Neural cell (in vitro differentiated cells): ENCODE measurements around the gene ABHD17C. TPM values are rescaled to one million over a fixed set of nuclear protein-coding genes. Genes with fewer than 3 reads are reported as not detected.

ENCODE experiments used
- H2AFZ ChIP-seq: fragments of 200-600, 300-800 bp; sonication (generic), shearing (Covaris generic); 2 replicates; pipeline ENCODE4 v1.6.0; 2014; ENCODE audit warnings: low read depth, mild to moderate bottlenecking, antibody characterized with exemption, low read length, moderate library complexity
- H3F3A ChIP-seq: fragments of 200-600 bp; shearing (Covaris generic); 2 replicates; pipeline ENCODE4 v1.6.1; 2016; ENCODE audit warnings: mild to moderate bottlenecking, moderate library complexity, mixed read lengths, antibody characterized with exemption, low read length; ENCODE audit not compliant: insufficient read depth, poor library complexity, severe bottlenecking
- H3K27ac ChIP-seq: fragments of 200-600, 300-800 bp; sonication (generic), shearing (Covaris generic); 2 replicates; pipeline ENCODE4 v1.5.1; 2014; ENCODE audit warnings: mild to moderate bottlenecking, low read length, moderate library complexity
- H3K27me3 ChIP-seq: fragments of 300-800, 200-600 bp; sonication (generic), shearing (Covaris generic); 2 replicates; pipeline ENCODE4 v1.6.0; 2014; ENCODE audit warnings: mild to moderate bottlenecking, low read depth, low read length, moderate library complexity; ENCODE audit not compliant: insufficient read depth
- H3K36me3 ChIP-seq: fragments of 300-800, 200-600 bp; sonication (generic), shearing (Covaris generic); 2 replicates; pipeline ENCODE4 v1.5.1; 2014; ENCODE audit warnings: mild to moderate bottlenecking, antibody characterized with exemption, low read length, moderate library complexity; ENCODE audit not compliant: insufficient read depth
- H3K4me2 ChIP-seq: fragments of 300-800, 200-600 bp; sonication (generic), shearing (Covaris generic); 2 replicates; pipeline ENCODE4 v1.6.0; 2014; ENCODE audit warnings: mild to moderate bottlenecking, low read length
- H3K4me3 ChIP-seq: fragments of 300-800, 200-600 bp; sonication (generic), shearing (Covaris generic); 2 replicates; pipeline ENCODE4 v1.5.1; 2014; ENCODE audit warnings: mild to moderate bottlenecking, low read length, moderate library complexity
- H3K79me2 ChIP-seq: fragments of 200-600 bp; shearing (Covaris generic); replicated peaks from 2 replicates; pipeline ENCODE4 v1.6.0; 2014; ENCODE audit warnings: mild to moderate bottlenecking, low read length, moderate library complexity; ENCODE audit not compliant: insufficient read depth
- H3K9ac ChIP-seq: fragments of 300-800, 200-600 bp; sonication (generic), shearing (Covaris generic); 2 replicates; pipeline ENCODE4 v1.6.1; 2016; ENCODE audit warnings: mild to moderate bottlenecking, low read length, mixed read lengths
- H3K9me2 ChIP-seq: fragments of 200-600 bp; shearing (Covaris generic); 2 replicates; pipeline ENCODE4 v1.6.1; 2016; ENCODE audit warnings: mild to moderate bottlenecking, low read length, mixed read lengths; ENCODE audit not compliant: insufficient read depth
- H3K9me3 ChIP-seq: fragments of 200-600, 300-800 bp; sonication (generic), shearing (Covaris generic); 2 replicates; pipeline ENCODE4 v1.6.1; 2016; ENCODE audit warnings: mild to moderate bottlenecking, mixed run types, low read length, moderate library complexity, mixed read lengths
- H4K20me1 ChIP-seq: fragments of 200-600 bp; shearing (Covaris generic); 2 replicates; pipeline ENCODE4 v1.6.1; 2016; ENCODE audit warnings: mild to moderate bottlenecking, mixed run types; ENCODE audit not compliant: insufficient read depth
- EP300 ChIP-seq: fragments of 450-650 bp; conservative IDR thresholded peaks from 2 replicates; pipeline ENCODE4 v1.6.1; 2014; ENCODE audit warnings: antibody characterized with exemption, mild to moderate bottlenecking, moderate library complexity; ENCODE audit not compliant: poor library complexity, severe bottlenecking
- EZH2 ChIP-seq: fragments of 200-600, 300-800 bp; shearing (Covaris generic), sonication (generic); IDR thresholded peaks from 2 replicates; pipeline ENCODE4 v1.6.1; 2014; ENCODE audit warnings: antibody characterized with exemption, low read length, borderline replicate concordance, mild to moderate bottlenecking; ENCODE audit not compliant: insufficient read depth, poor library complexity, severe bottlenecking
- MXI1 ChIP-seq: fragments of 450-650 bp; conservative IDR thresholded peaks from 2 replicates; pipeline ENCODE4 v1.6.1; 2014; ENCODE audit warnings: antibody characterized with exemption, mild to moderate bottlenecking; ENCODE audit not compliant: poor library complexity, severe bottlenecking
- POLR2AphosphoS5 ChIP-seq: IDR thresholded peaks from 2 replicates; pipeline ENCODE4 v1.6.1; 2012
- RAD21 ChIP-seq: fragments of 450-650 bp; conservative IDR thresholded peaks from 2 replicates; pipeline ENCODE4 v1.6.1; 2014; ENCODE audit warnings: antibody characterized with exemption, mild to moderate bottlenecking, moderate library complexity
- SMC3 ChIP-seq: fragments of 450-650 bp; conservative IDR thresholded peaks from 2 replicates; pipeline ENCODE4 v1.6.1; 2014; ENCODE audit warnings: antibody characterized with exemption, mild to moderate bottlenecking, moderate library complexity; ENCODE audit not compliant: poor library complexity
- TAF1 ChIP-seq: IDR thresholded peaks from 2 replicates; pipeline ENCODE4 v1.6.1; 2012; ENCODE audit warnings: low read depth
- polyA plus RNA-seq: library from polyadenylated mRNA; depleted of rRNA; stranded (reverse); fragments of >200 nt; gene quantifications from 2 replicates; pipeline ENCODE4 v1.2.3, GENCODE V29; 2014
- TF ChIP-seq, protein P1 (sequence below): IDR thresholded peaks from 2 replicates; pipeline ENCODE4 v1.6.1; 2012; ENCODE audit warnings: borderline replicate concordance
- TF ChIP-seq, protein P2 (sequence below): fragments of 450-650 bp; IDR thresholded peaks from 2 replicates; pipeline ENCODE4 v1.5.1; 2014; ENCODE audit warnings: antibody characterized with exemption, mild to moderate bottlenecking, moderate library complexity; ENCODE audit not compliant: poor library complexity, severe bottlenecking

The ABHD17C gene
- polyA plus RNA-seq, 1 donor from 2014 or later: 18.3 TPM

DNA sequence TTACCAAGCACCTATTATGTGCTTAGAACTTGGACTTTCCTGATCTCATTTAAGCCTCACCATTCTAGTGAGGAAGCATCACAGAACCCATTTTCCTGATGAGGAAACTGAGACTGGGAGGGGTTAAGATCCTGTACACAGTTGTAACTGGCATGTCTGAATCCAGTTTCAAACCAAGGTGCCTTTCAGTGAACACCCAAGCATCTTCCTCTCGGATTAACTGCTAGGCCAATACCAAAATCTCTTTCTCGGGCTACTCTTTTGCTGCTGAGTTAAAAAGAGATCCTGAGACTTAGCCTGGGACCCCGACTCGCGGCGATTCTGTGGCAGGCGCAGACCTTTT lies 83.5 kb downstream of the ABHD17C start:
- Histone ChIP-seq H3K27ac (no peak overlapping the region), H3K27me3 (peaks cover 57% of the 10 kb centered on the region), H2AFZ (no peak overlapping the region), H3K36me3 (no peaks in the 10 kb centered on the region), H3K4me3 (peak overlapping the region; percentile 84), H3K4me2 (peak overlapping the region; percentile 44), H3K9me3 (no peaks in the 10 kb centered on the region), H3K9me2 (no peaks in the 10 kb centered on the region), H3K79me2 (no peaks in the 10 kb centered on the region), H3F3A (no peaks in the 10 kb centered on the region), H3K9ac (peak overlapping the region; percentile 5), H4K20me1 (no peaks in the 10 kb centered on the region)
- TF ChIP-seq RAD21: no peak

DNA sequence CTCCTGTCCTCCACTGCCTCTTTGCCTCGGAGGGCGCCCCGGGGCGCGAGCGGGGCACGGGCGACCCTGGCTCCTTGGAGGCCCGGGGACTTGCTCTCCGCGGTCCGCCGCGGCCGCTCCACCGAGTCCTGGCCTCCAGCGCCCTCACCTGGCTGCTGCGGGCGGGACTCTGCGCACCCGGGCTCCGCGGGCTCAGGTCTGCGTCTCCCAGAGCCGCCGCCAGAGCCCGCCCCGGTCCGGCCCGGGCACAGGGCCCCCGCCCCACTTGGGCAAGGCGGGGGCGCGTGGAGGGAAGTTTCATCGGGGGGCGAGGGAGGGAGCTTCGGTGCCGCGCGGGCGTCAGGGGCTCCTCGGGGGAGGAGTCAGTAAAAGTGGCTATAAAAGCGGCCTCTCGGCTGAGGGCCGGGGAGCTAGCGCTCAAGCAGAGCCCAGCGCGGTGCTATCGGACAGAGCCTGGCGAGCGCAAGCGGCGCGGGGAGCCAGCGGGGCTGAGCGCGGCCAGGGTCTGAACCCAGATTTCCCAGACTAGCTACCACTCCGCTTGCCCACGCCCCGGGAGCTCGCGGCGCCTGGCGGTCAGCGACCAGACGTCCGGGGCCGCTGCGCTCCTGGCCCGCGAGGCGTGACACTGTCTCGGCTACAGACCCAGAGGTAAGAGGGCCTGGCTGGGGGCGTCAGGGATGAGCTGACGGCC lies 84.0 kb downstream of the ABHD17C start, which contains the start of gene CEMIP:
CEMIP (plus strand) TSS at position 407 of the 694 bp plus-strand sequence. CDS start 94,510 bp downstream, outside the sequence.
- Histone ChIP-seq H3F3A (no peaks in the 10 kb centered on the region), H3K79me2 (no peaks in the 10 kb centered on the region), H2AFZ (peak within 1 kb of the TSS; percentile 4), H3K4me2 (peak within 1 kb of the TSS; percentile 44), H3K36me3 (no peaks in the 10 kb centered on the region), H4K20me1 (no peaks in the 10 kb centered on the region), H3K9me2 (no peaks in the 10 kb centered on the region), H3K9me3 (no peaks in the 10 kb centered on the region), H3K4me3 (peak within 1 kb of the TSS; percentile 84), H3K9ac (peak within 1 kb of the TSS; percentile 31), H3K27ac (no peak within 1 kb of the TSS), H3K27me3 (peaks cover 57% of the 10 kb centered on the region)
- TF ChIP-seq SMC3 (peak; percentile 88), EZH2 (no peak), MXI1 (peak; percentile 21), EP300 (peak; percentile 8), RAD21 (peak; percentile 90), TAF1 (no peak), POLR2AphosphoS5 (no peak)
- TF ChIP-seq, protein P1, sequence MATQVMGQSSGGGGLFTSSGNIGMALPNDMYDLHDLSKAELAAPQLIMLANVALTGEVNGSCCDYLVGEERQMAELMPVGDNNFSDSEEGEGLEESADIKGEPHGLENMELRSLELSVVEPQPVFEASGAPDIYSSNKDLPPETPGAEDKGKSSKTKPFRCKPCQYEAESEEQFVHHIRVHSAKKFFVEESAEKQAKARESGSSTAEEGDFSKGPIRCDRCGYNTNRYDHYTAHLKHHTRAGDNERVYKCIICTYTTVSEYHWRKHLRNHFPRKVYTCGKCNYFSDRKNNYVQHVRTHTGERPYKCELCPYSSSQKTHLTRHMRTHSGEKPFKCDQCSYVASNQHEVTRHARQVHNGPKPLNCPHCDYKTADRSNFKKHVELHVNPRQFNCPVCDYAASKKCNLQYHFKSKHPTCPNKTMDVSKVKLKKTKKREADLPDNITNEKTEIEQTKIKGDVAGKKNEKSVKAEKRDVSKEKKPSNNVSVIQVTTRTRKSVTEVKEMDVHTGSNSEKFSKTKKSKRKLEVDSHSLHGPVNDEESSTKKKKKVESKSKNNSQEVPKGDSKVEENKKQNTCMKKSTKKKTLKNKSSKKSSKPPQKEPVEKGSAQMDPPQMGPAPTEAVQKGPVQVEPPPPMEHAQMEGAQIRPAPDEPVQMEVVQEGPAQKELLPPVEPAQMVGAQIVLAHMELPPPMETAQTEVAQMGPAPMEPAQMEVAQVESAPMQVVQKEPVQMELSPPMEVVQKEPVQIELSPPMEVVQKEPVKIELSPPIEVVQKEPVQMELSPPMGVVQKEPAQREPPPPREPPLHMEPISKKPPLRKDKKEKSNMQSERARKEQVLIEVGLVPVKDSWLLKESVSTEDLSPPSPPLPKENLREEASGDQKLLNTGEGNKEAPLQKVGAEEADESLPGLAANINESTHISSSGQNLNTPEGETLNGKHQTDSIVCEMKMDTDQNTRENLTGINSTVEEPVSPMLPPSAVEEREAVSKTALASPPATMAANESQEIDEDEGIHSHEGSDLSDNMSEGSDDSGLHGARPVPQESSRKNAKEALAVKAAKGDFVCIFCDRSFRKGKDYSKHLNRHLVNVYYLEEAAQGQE: no peak
- TF ChIP-seq, protein P2, sequence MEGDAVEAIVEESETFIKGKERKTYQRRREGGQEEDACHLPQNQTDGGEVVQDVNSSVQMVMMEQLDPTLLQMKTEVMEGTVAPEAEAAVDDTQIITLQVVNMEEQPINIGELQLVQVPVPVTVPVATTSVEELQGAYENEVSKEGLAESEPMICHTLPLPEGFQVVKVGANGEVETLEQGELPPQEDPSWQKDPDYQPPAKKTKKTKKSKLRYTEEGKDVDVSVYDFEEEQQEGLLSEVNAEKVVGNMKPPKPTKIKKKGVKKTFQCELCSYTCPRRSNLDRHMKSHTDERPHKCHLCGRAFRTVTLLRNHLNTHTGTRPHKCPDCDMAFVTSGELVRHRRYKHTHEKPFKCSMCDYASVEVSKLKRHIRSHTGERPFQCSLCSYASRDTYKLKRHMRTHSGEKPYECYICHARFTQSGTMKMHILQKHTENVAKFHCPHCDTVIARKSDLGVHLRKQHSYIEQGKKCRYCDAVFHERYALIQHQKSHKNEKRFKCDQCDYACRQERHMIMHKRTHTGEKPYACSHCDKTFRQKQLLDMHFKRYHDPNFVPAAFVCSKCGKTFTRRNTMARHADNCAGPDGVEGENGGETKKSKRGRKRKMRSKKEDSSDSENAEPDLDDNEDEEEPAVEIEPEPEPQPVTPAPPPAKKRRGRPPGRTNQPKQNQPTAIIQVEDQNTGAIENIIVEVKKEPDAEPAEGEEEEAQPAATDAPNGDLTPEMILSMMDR: peak; percentile 96
